Left renal pelvis (tissue), 4 donors: Measurements from ENCODE around the gene TMPRSS13. TPM values are rescaled to one million over a fixed set of nuclear protein-coding genes. Genes with fewer than 3 reads are reported as not detected.
"Not testable (repeated sequence)": the region's sequence is repeated elsewhere in the genome, so short reads cannot be mapped to it uniquely, and the experiment has no call there.

Experiments
- DNase-seq, 4 donors: peaks; one replicate each; pipeline ENCODE4 v3.0.0-alpha.2; 2013; ENCODE audit warnings: low read depth in 4 of 4, low spot score in 3 of 4
- polyA plus RNA-seq, 4 donors: library from polyadenylated mRNA; unstranded; fragments of 120-200 nt; gene quantifications; one replicate each; pipeline ENCODE4 v1.2.1, GENCODE V29; 2013; ENCODE audit not compliant: insufficient read length in 4 of 4

The TMPRSS13 gene
- polyA plus RNA-seq, 4 donors, result 0.31 to 0.84 (median 0.72) TPM

DNA sequence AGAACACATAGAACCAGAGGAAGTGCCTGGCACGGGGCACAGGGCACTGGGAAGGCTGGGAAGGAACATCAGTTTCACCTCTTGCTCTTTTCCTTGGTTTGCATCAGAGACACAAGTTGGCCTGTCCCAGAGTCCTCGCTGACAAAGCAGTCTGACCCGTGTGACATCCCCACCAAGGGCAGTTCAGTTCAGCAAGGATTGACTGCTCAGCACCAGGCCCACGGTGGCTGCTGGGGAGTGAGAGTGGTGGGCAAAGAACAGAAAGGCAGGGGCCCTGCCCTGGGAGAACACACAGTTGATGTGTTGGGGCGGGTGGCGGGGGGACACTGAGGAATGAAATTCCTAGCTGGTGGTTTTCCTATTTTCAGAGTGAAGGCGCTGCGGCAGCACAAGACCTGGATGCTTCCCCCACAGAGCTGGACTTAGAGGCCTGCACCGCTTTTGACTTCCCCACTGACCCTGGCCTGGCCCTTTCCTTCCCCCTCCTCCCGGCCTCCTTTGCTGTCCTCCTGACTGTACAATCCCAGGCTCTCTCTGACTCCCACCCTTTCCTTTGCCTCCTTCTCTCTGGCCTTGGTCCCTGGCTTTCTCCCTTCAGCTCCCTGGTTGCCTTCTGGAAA is 2.2 kb upstream of the TMPRSS13 start:
- no peak for DNase-seq

DNA sequence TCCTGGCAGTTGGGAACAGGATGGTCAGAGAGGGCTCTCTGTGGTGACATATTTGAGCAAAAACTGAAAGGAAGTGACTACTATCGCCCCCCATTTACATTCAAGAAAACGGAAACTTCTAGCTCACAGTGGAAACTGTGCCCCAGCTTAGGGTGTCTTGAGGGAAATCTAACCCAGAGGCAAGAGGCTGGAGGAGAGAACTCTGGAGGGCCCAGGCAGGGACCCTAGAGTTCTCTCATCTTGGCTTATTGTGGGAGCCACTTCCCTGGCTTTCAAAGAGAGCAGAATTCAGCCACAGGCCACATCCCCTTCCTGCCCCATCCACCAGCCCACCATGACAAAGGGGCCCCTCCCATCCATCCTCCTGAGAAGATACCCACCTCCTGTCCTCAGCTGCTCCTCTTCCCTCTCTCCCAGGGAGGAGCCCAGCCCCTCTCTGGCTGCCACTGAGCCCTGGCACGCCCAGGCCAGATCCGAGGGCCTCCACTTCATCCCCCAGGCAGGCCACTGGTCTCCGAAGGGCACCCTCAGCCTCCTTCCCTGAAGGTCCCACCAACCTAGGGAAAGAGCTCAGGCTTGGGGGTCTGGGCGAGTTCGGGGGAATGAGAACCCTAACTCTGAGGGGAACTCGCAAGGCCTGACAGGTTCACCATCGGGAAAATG is 1.6 kb upstream of the TMPRSS13 start:
- DNase-seq, result no peak

DNA sequence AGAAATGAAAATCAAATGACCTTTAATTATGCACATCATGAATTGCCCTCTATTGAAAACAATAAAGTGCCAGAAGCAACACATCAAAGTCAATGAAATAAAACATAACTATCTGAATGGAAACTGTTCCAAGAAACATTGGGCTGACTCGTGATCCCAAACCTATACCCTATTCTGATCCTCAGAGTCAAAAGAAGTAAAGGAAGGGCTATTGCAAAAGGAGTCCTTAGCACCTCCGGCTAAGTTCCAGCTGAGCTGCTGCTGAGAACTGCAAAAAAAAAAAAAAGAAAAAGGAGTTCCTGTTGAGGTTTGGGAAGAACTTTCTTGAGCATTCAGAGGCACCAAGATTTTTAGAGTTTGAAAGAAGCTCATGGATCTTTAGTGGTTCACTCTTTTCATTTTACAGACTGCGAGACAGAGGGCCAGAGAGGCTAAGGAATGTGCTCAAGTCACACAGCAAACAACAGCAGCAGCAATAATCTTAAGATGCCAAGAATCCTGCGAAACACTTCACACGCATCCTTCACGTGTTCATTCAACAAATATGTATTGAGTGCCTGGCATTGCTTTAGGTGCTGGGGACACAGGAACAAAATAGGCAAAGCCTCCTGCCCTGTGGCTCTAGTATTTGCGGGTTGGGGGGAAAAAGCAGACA is 841 bp upstream of the TMPRSS13 start:
- no peak for DNase-seq

DNA sequence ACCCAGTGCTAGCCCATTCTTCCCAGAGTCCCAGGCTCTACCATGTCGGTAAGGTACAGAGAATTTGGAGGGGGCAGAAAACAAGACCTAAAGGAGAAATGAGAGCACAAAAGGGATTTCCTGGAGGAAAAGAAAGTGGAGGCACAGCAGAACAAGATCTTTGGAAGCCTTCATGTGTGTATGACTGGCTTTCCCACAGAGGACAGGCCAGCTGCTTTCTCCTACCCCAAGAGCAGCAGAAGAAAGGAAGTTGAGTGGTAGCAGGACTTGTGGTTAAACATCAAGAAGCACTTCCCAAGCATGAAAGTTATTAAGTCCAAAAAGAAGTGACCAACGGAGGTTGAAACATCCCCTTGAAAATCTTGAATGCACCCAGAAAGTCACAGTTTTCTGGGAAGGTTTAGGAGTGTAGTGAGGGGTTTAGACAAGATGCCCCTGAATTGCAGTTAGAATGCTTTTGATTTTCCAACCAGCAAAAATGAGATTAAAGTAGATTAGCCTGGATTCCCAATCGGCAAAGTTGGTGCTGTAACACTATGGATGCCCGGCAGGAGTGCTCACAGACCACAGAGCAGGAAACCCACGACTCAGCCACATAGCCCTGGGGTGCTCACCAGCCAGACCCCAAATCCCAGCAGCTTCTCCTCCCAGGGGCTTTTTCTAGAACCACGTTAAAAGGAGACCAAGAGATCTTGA is 608 bp downstream of the TMPRSS13 start:
- DNase-seq, result no peak

DNA sequence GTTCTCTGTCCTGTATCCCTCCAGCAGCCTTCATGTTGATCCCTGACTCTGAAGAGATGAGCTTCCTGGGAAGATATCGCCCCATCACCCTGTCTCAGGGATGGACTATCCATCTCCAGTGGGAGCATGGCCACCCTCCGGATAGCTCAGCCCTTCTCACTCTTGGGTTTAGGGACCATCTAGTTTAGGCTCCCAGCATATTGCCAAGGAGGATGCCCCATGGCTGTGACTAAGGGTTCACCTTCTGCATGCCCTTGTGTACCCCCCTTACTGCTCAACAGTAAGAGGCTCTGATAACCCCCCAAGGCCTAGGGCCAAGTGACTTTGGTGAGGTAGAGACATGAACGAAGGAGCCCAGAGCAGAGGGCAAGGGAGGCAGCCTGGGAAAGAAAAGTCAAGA is 1.3 kb downstream of the TMPRSS13 start:
- DNase-seq, result no peak

DNA sequence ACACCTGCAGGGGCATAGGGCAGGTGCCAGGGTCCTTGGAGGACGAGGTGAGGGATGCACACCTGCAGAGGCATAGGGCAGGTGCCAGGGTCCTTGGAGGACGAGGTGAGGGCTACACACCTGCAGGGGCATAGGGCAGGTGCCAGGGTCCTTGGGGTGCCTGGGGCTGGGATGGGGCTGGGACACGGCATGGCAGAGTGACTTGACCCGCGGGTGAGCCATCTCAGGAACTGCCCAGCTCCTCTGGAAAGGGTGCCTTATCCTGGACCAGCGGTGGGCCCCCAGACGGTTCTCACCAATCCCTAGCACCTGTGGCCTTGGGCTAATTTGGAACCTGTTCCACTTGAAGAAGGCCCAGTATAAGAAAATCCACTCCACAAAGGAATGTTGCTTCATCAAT is 3.0 kb downstream of the TMPRSS13 start:
- not testable (repeated sequence) for DNase-seq

DNA sequence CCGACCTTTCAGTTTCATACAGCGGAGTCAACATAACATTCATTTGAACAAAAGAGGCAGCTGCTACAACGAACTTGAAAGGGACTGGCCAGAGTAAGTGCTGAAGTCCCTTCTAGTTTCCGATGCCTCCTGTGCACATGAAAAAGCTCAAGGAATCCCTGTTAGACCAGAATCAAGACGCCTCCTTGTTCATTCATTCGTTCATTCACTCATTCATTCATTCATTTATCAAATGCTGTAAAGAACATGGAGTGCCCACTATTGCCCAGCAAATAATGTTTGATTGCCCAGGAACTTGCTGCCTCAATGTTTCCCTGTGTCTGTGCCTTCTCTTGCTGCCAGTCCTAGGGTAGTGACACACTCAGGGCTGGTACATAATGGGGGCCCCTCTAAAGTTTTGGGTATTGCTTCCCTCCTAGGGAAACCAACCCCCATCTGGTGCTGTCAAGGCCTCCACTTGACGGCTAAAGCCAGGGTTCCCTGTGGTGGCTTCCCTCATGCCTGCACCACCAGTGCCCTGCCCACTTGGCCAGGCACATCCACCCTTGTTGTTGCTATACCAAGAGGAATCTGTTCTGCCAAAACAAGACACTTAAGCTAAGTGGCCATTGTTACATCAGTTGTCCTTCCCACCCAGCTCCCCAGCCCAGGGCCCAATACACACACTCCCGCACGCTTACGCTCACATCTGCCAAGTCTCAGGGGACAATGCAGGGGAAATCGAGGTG is 3.8 kb downstream of the TMPRSS13 start:
- no peak for DNase-seq

DNA sequence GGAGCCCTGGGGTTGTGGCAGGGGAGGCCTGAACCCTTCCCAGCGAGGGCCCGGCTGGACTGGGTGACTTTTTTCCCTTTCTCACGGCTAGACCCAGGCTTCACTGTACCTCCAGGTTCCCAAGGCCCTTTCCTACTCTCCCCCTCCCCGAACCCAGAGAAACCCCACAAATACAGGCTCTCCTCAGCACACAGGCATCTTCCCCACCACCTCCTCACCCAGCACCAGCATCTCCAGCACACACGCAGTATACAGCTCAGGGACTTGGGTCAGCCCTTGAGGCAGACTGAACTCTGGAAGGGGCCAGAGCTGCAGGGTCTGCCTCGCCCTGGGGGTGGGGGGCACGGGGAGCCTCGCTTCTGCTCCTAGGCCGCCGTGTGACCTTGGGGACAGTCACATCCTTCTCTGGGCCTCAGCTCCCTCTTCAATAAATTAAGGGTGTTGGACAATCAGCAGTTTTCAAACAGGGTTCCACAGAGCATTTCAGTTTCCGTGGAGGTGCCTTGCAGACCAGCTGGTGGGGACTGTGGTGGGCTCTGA is 4.5 kb downstream of the TMPRSS13 start:
- DNase-seq, result no peak

DNA sequence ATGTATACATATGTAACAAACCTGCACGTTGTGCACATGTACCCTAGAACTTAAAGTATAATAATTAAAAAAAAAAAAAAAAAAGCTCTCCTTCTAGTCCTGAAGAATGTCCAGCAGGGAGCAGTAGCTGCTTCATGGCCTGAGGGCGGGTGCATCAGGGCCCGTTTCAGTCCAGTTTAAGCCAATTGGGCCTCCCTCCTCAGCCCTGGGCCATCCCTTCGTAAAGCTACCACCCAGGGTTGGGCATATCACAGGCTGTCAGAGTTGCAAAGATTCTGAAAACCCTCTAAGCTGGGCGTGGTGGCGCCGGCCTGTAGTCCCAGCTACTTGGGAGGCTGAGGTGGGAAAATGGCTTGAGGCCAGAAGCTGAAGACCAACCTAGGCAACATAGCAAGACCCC is 5.4 kb downstream of the TMPRSS13 start:
- no peak for DNase-seq

DNA sequence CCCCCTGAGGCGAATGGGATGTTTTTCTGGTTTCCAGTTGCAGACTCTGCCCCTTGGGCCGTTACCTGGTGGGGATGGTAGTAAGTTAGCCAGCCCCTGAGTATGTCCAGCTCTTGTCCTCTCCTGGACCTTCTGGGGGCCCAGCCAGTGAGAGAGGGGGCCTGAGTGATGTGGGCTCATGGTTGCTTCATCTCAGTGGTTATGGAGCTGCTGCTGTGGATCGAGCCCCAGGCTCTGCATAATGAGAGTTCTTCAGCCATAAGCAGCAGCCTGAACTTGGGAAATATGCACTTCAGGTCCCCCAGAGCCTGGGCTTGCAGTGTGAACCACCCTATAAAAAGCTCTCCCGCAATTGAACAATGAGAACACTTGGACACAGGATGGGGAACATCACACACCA is 5.9 kb downstream of the TMPRSS13 start:
- no peak for DNase-seq

DNA sequence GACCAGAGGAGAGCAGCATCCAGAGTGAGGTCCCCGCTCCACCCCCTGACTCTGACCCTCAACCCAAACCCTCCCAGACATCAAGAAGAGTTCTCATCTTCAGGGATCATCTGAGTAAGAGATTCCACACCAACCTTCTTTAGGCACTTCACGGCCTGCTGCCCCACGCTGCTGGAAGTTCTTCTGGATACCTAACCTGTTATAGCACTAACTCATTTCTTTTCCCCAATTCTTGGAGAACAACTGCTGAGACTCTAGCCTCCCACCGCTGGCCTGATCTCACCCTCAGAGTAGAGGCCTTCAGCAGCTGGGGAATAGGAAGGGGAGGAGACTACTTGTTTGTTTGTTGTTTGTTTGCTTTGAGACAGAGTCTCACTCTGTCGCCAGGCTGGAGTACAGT is 7.3 kb downstream of the TMPRSS13 start:
- DNase-seq, result no peak

DNA sequence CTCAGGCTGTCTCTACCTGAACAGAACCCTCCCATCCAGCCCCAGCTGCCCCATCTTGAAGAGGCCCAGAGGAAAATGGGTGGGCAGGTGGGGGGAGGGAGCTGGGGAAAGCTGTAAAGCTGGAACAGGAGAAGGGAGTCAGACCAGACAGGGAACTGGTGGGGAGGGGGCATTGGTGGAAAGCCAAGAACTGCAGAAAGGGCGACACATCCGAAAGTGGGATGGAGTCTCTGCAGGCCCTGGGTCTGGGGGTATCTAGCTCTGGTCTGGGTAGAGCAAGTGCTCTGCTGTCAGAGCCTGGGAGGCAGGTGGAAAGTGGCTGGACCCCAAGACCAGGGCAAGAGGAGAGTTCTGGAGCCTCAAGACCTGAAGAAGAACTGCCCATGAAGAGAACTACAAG is 7.7 kb downstream of the TMPRSS13 start:
- DNase-seq, result no peak

DNA sequence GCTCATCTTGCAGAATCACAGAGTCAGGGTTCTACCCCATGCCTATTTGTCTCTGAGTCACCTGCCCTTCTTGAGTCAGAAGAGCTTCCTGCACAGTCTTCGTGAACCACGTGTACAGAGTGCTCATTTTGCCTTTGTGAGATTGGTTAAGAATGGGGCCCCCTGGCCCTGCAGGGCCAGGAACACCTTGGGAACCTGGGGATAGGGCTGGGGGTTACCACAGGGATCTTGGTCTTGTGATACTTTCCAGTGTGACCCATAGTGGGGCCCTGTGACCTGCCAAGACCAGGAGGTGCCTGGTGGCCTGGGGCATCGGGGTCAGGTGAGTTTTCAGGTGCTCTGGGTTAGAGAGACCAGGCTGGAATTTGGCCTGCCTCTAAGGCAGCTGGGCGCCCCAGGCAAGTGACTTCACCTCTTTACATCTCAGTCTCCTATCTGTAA is 9.4 kb downstream of the TMPRSS13 start:
- DNase-seq, result no peak

DNA sequence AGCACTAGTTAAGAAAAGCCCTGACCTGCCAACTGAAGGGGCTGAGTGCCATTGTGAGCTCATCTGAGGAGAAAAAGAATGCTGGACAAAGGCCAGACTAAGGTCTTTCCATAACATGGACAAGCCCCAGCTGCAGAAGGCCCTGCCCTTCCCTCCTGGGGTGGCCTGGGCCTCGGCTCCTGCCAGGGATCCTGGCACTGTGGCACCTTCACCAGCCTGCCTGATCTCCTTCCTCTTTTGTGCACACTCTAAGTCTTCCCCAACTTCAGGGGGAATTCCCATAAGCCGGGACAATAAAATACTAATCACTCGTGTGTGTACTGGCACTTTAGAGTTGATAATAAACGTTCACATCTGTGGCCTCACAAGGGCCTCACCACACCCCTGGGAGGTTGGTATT is 9.9 kb downstream of the TMPRSS13 start:
- no peak for DNase-seq

DNA sequence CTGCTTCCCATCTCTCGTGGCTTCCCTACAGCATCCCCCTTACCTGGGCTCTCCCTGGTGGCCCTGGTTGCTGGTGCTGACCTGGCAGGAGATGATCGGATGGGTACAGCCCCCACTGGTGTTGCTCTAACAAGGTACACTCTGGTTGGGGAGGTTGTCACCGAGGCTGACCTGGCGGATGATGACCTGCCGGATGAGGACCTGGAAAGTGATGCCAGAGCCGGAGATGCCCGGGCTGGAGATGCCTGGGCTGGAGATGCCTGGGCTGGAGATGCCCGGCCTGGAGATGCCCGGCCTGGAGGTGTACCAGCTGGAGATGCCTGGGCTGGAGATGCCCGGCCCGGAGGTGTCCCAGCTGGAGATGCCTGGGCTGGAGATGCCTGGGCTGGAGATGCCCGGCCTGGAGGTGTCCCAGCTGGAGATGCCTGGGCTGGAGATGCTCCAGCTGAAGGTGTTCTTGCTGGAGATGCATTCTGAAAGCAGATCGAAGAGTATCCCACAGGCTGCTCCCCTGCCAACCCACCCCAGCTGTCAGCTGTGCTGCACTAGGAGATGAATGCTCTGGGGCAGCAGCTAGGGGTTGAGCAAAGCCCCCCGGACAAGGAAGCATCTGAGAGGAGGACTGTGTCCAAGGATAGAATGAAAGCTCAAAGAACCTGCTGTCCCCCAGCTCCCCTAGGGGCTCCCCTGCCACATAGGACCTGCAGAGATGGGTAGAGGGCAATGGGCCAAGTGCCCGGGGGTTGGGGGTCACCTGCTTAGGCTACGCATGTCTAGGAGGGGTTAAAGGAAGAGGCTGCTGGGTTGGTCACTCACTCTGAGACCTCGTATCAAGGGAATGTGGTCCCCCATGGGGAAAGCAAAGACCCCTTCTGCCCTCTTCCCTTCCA is 10.6 kb downstream of the TMPRSS13 start:
- DNase-seq, result no peak

DNA sequence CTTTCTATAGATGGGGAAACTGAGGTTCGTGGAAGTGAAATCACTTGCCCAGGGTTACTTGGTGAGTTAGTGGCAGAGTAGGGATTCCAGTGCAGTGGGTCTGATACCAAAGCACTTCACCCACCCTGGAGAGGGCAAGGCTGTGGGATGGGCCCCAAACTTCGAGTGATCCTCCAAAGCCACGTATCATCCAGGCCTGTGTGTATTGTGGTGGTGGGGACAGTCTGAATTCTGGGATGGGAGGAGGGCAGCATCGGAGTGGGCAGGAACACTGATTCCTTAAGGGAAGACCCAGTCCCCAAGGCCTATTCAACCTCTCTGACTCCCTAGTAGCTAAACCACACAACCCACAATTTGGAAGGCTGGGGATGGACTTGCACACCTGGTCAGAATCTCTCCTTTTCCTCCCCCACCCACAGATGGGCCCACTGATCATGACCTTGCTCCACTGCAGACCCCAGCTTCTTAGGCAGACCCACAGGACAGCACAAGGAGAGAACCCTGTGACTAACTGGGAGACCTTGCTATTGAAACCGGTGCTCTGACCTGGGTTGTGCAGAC is 11.5 kb downstream of the TMPRSS13 start:
- DNase-seq, result no peak

DNA sequence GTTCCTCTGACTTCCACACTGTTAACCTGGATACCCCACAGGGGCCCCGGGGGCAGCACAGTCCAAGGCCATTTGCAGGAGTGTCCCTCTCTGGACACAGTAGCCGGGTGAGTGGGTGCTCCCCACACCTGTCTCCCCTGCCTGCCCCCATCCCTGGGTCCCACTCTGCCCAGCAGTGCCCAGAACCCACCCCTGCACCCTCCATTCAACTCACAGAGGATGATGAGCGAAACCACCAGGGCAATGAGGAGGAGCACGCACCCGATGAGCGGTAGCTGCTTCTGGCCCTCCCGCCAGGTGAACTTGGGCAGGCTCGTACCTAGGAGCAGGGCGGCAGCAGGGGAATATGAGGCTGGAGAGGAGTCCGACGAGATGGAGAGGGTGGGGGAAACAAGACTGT is 12.2 kb downstream of the TMPRSS13 start:
- DNase-seq, result no peak

DNA sequence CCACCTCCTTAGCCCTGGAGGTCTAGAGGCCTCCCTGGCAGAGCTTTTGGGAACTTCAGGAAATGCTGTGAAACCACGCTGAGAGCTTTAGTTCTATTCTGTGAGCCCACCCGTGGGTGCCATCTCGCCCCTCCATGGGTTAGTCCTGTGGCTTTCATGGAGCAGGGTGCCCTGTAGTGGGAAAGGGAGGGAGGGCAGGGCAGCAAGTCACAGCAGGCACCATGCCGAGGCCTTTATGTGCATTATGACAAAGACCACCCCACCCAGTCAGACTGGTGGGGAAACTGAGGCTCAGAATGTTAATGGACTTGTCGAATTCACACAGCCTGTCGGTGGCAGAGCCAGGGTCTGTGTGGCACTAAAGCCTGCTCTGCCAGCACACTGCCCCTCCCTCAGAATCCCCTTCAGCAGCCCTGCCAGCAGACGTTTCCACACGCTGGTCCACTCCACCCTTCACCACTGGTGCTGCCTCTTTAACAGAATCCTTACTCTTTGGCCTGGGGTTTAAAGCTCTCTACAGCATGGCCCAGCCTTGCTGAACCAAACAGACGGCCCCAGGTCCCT is 13.4 kb downstream of the TMPRSS13 start:
- DNase-seq, result no peak
